ENCODE results near the gene PCYT1B. TPM values are rescaled to one million over a fixed set of nuclear protein-coding genes. Genes with fewer than 3 reads are reported as not detected.
"Not testable (repeated sequence)": the region's sequence is repeated elsewhere in the genome, so short reads cannot be mapped to it uniquely, and the experiment has no call there.

The PCYT1B gene
- total RNA-seq, 1 donor from 2014 or later, result 1.0 TPM

DNA sequence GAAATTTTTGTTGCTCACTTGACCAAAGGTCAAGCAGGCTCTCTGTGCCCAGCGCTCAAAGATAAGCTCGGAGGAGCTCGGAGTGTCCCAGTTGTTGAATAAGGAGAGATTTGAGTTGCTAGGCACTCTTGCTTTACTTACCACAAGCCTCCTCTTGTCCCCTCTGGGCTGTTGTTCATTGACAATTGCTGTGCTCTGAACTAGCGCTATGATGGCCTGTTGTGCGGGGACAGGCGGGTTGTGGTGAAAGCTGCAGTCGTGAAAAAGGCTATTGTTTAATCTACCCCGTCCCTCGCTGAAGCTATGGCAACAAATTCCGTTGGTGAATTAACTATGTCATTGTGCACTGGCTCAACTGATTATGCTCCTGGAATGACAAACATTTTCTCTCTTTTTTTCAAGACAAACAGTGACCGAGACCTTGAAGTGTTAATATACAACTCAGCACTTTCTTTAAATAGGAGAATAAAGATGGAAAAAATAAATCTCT, 25.6 kb upstream of the PCYT1B start:
- Histone ChIP-seq H3K36me3 (ENCODE audit: control insufficient read depth in 3 of 3, insufficient read depth in 3 of 3, low read length in 3 of 3) (no peaks in the 10 kb centered on the region), H3K27me3 (ENCODE audit: control insufficient read depth in 3 of 3, insufficient read depth in 3 of 3, low read length in 3 of 3) (no peaks in the 10 kb centered on the region), H3K9ac (ENCODE audit: low read depth in 1 of 3, low read length in 3 of 3) (no peak overlapping the region), H3K27ac (ENCODE audit: low read depth, low read length) (no peak overlapping the region), H3K9me3 (ENCODE audit: control insufficient read depth in 3 of 3, low read length in 3 of 3) (no peaks in the 10 kb centered on the region), H3K4me1 (ENCODE audit: control insufficient read depth in 3 of 3, insufficient read depth in 3 of 3, low read length in 3 of 3) (no peaks in the 10 kb centered on the region), H3K4me3 (ENCODE audit: low read length in 3 of 3) (no peak overlapping the region)

GRCh38 chrX:24668111-24668510, 21.0 kb upstream of the PCYT1B start:
- no peak overlapping the region for H3K4me3 ChIP-seq (ENCODE audit: low read length in 3 of 3)
- no peak overlapping the region for H3K27ac ChIP-seq (ENCODE audit: low read depth, low read length)
- H3K27me3 ChIP-seq (ENCODE audit: control insufficient read depth in 3 of 3, insufficient read depth in 3 of 3, low read length in 3 of 3), result no peaks in the 10 kb centered on the region
- no peaks in the 10 kb centered on the region for H3K36me3 ChIP-seq (ENCODE audit: control insufficient read depth in 3 of 3, insufficient read depth in 3 of 3, low read length in 3 of 3)
- H3K4me1 ChIP-seq (ENCODE audit: control insufficient read depth in 3 of 3, insufficient read depth in 3 of 3, low read length in 3 of 3), result no peaks in the 10 kb centered on the region
- H3K9me3 ChIP-seq (ENCODE audit: control insufficient read depth in 3 of 3, low read length in 3 of 3), result no peaks in the 10 kb centered on the region
- no peak overlapping the region for H3K9ac ChIP-seq (ENCODE audit: low read depth in 1 of 3, low read length in 3 of 3)

DNA sequence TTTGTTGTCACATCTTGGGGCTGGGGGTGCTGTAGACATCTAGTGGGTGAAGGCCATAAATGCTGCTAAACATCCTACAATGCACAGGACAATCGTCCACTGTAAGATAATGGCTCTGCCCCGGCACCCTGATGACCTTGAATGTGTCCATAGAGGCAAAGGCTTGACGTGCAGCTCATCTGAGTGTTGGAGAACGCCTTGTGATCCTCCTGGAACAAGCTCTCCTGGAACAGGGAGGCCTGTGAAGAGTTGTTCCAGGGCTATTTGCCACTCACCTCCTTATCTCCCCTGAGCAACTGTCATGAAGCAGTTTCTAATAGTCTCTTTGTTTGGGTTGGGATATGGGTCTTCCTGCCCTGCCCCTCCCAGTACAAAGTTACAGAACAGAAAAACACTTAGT, 15.2 kb upstream of the PCYT1B start:
- Histone ChIP-seq H3K9ac (ENCODE audit: low read depth in 1 of 3, low read length in 3 of 3) (no peak overlapping the region), H3K4me3 (ENCODE audit: low read length in 3 of 3) (no peak overlapping the region), H3K27ac (ENCODE audit: low read depth, low read length) (no peak overlapping the region), H3K9me3 (ENCODE audit: control insufficient read depth in 3 of 3, low read length in 3 of 3) (no peaks in the 10 kb centered on the region), H3K27me3 (ENCODE audit: control insufficient read depth in 3 of 3, insufficient read depth in 3 of 3, low read length in 3 of 3) (no peaks in the 10 kb centered on the region), H3K4me1 (ENCODE audit: control insufficient read depth in 3 of 3, insufficient read depth in 3 of 3, low read length in 3 of 3) (no peaks in the 10 kb centered on the region), H3K36me3 (ENCODE audit: control insufficient read depth in 3 of 3, insufficient read depth in 3 of 3, low read length in 3 of 3) (no peaks in the 10 kb centered on the region)

- Histone ChIP-seq H3K9ac (ENCODE audit: low read depth in 1 of 3, low read length in 3 of 3) (no peak overlapping the region), H3K27me3 (ENCODE audit: control insufficient read depth in 3 of 3, insufficient read depth in 3 of 3, low read length in 3 of 3) (no peaks in the 10 kb centered on the region), H3K4me3 (ENCODE audit: low read length in 3 of 3) (no peak overlapping the region), H3K36me3 (ENCODE audit: control insufficient read depth in 3 of 3, insufficient read depth in 3 of 3, low read length in 3 of 3) (no peaks in the 10 kb centered on the region), H3K27ac (ENCODE audit: low read depth, low read length) (no peak overlapping the region), H3K4me1 (ENCODE audit: control insufficient read depth in 3 of 3, insufficient read depth in 3 of 3, low read length in 3 of 3) (no peaks in the 10 kb centered on the region), H3K9me3 (ENCODE audit: control insufficient read depth in 3 of 3, low read length in 3 of 3) (no peaks in the 10 kb centered on the region)
Observed at GRCh38 chrX:24661292-24661691, 14.1 kb upstream of the PCYT1B start.

DNA sequence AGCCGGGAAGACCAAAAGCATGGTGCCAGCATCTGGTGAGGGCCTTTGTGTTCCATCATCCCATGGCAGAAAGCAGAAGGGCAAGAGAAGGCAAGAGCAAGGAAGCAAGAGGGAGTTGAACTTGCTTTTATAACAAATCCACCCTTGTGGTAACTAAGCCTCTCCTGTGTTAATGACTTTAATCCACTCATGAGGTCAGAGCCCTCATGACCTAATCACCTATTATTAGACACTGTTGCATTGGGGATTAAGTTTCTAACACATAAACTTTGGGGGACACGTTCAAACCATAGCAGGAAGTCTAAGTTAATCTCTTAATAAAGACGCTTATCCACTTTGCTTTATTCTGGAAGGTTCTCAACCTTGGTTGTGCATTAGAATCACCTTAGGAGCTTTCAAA, 12.5 kb upstream of the PCYT1B start:
- Histone ChIP-seq H3K9me3 (ENCODE audit: control insufficient read depth in 3 of 3, low read length in 3 of 3) (no peaks in the 10 kb centered on the region), H3K4me1 (ENCODE audit: control insufficient read depth in 3 of 3, insufficient read depth in 3 of 3, low read length in 3 of 3) (no peaks in the 10 kb centered on the region), H3K27ac (ENCODE audit: low read depth, low read length) (no peak overlapping the region), H3K36me3 (ENCODE audit: control insufficient read depth in 3 of 3, insufficient read depth in 3 of 3, low read length in 3 of 3) (no peaks in the 10 kb centered on the region), H3K4me3 (ENCODE audit: low read length in 3 of 3) (no peak overlapping the region), H3K27me3 (ENCODE audit: control insufficient read depth in 3 of 3, insufficient read depth in 3 of 3, low read length in 3 of 3) (no peaks in the 10 kb centered on the region), H3K9ac (ENCODE audit: low read depth in 1 of 3, low read length in 3 of 3) (no peak overlapping the region)

GRCh38 chrX:24659106-24659505, 12.0 kb upstream of the PCYT1B start:
- no peaks in the 10 kb centered on the region for H3K36me3 ChIP-seq (ENCODE audit: control insufficient read depth in 3 of 3, insufficient read depth in 3 of 3, low read length in 3 of 3)
- no peak overlapping the region for H3K27ac ChIP-seq (ENCODE audit: low read depth, low read length)
- H3K9ac ChIP-seq (ENCODE audit: low read depth in 1 of 3, low read length in 3 of 3), result no peak overlapping the region
- no peaks in the 10 kb centered on the region for H3K4me1 ChIP-seq (ENCODE audit: control insufficient read depth in 3 of 3, insufficient read depth in 3 of 3, low read length in 3 of 3)
- no peak overlapping the region for H3K4me3 ChIP-seq (ENCODE audit: low read length in 3 of 3)
- no peaks in the 10 kb centered on the region for H3K9me3 ChIP-seq (ENCODE audit: control insufficient read depth in 3 of 3, low read length in 3 of 3)
- no peaks in the 10 kb centered on the region for H3K27me3 ChIP-seq (ENCODE audit: control insufficient read depth in 3 of 3, insufficient read depth in 3 of 3, low read length in 3 of 3)

- no peaks in the 10 kb centered on the region for H3K9me3 ChIP-seq (ENCODE audit: control insufficient read depth in 3 of 3, low read length in 3 of 3)
- H3K4me3 ChIP-seq (ENCODE audit: low read length in 3 of 3), result no peak overlapping the region
- H3K27ac ChIP-seq (ENCODE audit: low read depth, low read length), result no peak overlapping the region
- H3K4me1 ChIP-seq (ENCODE audit: control insufficient read depth in 3 of 3, insufficient read depth in 3 of 3, low read length in 3 of 3), result no peaks in the 10 kb centered on the region
- H3K27me3 ChIP-seq (ENCODE audit: control insufficient read depth in 3 of 3, insufficient read depth in 3 of 3, low read length in 3 of 3), result no peaks in the 10 kb centered on the region
- H3K36me3 ChIP-seq (ENCODE audit: control insufficient read depth in 3 of 3, insufficient read depth in 3 of 3, low read length in 3 of 3), result no peaks in the 10 kb centered on the region
- no peak overlapping the region for H3K9ac ChIP-seq (ENCODE audit: low read depth in 1 of 3, low read length in 3 of 3)
Observed at GRCh38 chrX:24658421-24658820, 11.3 kb upstream of the PCYT1B start.

GRCh38 chrX:24657671-24658386, 10.7 kb upstream of the PCYT1B start:
- no peaks in the 10 kb centered on the region for H3K9me3 ChIP-seq (ENCODE audit: control insufficient read depth in 3 of 3, low read length in 3 of 3)
- no peak overlapping the region for H3K9ac ChIP-seq (ENCODE audit: low read depth in 1 of 3, low read length in 3 of 3)
- no peak overlapping the region for H3K27ac ChIP-seq (ENCODE audit: low read depth, low read length)
- no peak overlapping the region for H3K4me3 ChIP-seq (ENCODE audit: low read length in 3 of 3)
- no peaks in the 10 kb centered on the region for H3K27me3 ChIP-seq (ENCODE audit: control insufficient read depth in 3 of 3, insufficient read depth in 3 of 3, low read length in 3 of 3)
- H3K36me3 ChIP-seq (ENCODE audit: control insufficient read depth in 3 of 3, insufficient read depth in 3 of 3, low read length in 3 of 3), result no peaks in the 10 kb centered on the region
- H3K4me1 ChIP-seq (ENCODE audit: control insufficient read depth in 3 of 3, insufficient read depth in 3 of 3, low read length in 3 of 3), result no peaks in the 10 kb centered on the region

DNA sequence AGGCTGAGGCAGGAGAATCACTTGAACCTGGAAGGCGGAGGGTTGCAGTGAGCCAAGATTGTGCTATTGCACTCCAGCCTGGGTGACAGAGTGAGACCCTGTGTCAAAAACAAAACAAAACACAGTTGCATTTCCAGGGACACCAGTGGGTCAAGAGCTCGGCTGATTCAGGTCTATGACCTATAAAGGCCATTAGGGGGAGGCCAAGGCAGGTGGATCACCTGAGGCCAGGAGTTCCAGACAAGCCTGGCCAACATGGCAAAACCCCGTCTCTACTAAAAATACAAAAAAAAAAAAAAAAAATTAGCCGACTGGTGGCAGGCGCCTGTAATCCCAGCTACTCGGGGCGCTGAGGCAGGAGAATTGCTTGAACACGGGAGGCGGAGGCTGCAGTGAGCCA, 8.5 kb upstream of the PCYT1B start:
- not testable (repeated sequence) for H3K9me3 ChIP-seq (ENCODE audit: control insufficient read depth in 3 of 3, low read length in 3 of 3); H3K4me1 ChIP-seq (ENCODE audit: control insufficient read depth in 3 of 3, insufficient read depth in 3 of 3, low read length in 3 of 3); H3K27ac ChIP-seq (ENCODE audit: low read depth, low read length); H3K27me3 ChIP-seq (ENCODE audit: control insufficient read depth in 3 of 3, insufficient read depth in 3 of 3, low read length in 3 of 3); H3K9ac ChIP-seq (ENCODE audit: low read depth in 1 of 3, low read length in 3 of 3); H3K4me3 ChIP-seq (ENCODE audit: low read length in 3 of 3); H3K36me3 ChIP-seq (ENCODE audit: control insufficient read depth in 3 of 3, insufficient read depth in 3 of 3, low read length in 3 of 3)

- H3K9me3 ChIP-seq (ENCODE audit: control insufficient read depth in 3 of 3, low read length in 3 of 3), result no peaks in the 10 kb centered on the region
- no peak overlapping the region for H3K27ac ChIP-seq (ENCODE audit: low read depth, low read length)
- H3K4me3 ChIP-seq (ENCODE audit: low read length in 3 of 3), result no peak overlapping the region
- no peak overlapping the region for H3K9ac ChIP-seq (ENCODE audit: low read depth in 1 of 3, low read length in 3 of 3)
- no peaks in the 10 kb centered on the region for H3K36me3 ChIP-seq (ENCODE audit: control insufficient read depth in 3 of 3, insufficient read depth in 3 of 3, low read length in 3 of 3)
- H3K4me1 ChIP-seq (ENCODE audit: control insufficient read depth in 3 of 3, insufficient read depth in 3 of 3, low read length in 3 of 3), result peaks cover 2 to 5% (median 2%) of the 10 kb centered on the region in 3 donors
- peaks cover 0 to 5% (median 0%) of the 10 kb centered on the region in 3 donors for H3K27me3 ChIP-seq (ENCODE audit: control insufficient read depth in 3 of 3, insufficient read depth in 3 of 3, low read length in 3 of 3)
Observed at GRCh38 chrX:24651783-24652182, 4.6 kb upstream of the PCYT1B start.

Measured in skeletal muscle tissue (tissue), 4 donors.